ENCODE measurements around the gene PELI2.
A peak's percentile ranks its signal among the peaks of the same experiment; 100 is the strongest.

Gene PELI2, protein sequence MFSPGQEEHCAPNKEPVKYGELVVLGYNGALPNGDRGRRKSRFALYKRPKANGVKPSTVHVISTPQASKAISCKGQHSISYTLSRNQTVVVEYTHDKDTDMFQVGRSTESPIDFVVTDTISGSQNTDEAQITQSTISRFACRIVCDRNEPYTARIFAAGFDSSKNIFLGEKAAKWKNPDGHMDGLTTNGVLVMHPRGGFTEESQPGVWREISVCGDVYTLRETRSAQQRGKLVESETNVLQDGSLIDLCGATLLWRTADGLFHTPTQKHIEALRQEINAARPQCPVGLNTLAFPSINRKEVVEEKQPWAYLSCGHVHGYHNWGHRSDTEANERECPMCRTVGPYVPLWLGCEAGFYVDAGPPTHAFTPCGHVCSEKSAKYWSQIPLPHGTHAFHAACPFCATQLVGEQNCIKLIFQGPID

DNA sequence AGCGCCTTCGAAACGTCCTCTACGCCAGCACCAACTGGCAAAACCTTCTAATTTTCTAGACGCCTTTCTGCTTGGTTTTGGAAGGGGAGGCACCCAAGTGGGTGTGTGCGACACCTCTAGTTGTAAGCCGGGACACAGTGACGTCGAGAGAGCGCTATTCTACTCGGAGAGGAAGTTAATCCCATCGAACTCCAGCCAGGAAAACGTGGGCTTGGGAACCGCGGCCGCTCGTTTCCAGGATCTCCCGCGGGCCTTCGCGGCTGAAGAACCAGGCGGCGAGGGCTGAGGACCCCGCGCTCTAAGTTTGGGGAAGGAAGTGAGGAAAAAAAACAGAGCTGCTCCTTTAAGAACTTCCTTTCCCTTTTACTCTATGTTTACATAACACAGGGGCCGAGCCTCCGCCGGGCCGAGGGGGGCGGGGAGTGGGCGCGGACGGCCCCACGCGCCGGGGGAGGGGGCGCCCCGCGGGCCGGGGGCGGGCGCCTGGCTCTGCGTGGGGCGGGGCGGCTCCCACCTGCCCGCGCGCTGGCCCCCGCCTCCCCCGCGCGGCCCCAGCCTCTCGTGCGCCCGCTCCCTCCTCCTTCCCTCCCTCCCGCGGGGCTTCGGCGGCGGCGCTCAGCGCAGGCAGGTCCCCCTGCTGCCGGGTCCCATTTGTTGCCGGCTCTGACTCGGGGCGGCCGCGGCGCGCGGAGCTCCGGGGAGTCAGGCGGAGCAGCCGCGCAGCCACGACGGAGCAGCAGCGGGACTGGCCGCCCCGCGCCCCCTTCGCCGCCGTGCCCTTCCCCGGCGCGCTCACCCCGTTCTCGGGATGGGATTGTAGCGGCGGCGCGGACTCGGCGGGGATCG, at the start of gene PELI2:
TSS of gene PELI2 (plus strand) at position 647 of the 846 bp plus-strand sequence. CDS start 250 bp downstream, outside the sequence.
- H3K27ac ChIP-seq (ENCODE audit: low read depth, low read length) = peak within 1 kb of the TSS; percentile 81
- H3K27me3 ChIP-seq (ENCODE audit: control insufficient read depth in 1 of 2, insufficient read depth in 2 of 2, low read length in 2 of 2) = no peaks in the 10 kb centered on the region

GRCh38 chr14:56073799-56074198, 44.4 kb upstream of the PELI2 start:
- Histone ChIP-seq H3K9ac (ENCODE audit: low read length) (no peak overlapping the region), H3K36me3 (ENCODE audit: insufficient read depth, low read length) (no peaks in the 10 kb centered on the region), H3K9me3 (ENCODE audit: low read length) (no peaks in the 10 kb centered on the region), H3K4me1 (ENCODE audit: insufficient read depth, low read length) (peaks cover 11% of the 10 kb centered on the region), H3K4me3 (ENCODE audit: low read depth in 1 of 2, low read length in 2 of 2) (no peak overlapping the region), H3K27ac (ENCODE audit: low read depth, low read length) (no peak overlapping the region), H3K27me3 (ENCODE audit: control insufficient read depth in 1 of 2, insufficient read depth in 2 of 2, low read length in 2 of 2) (no peaks in the 10 kb centered on the region)

More for the DNA sequence above, at the start of gene PELI2:
- Histone ChIP-seq H3K4me3 (ENCODE audit: low read depth in 1 of 2, low read length in 2 of 2) (peak within 1 kb of the TSS; percentile 81 to 86), H3K4me1 (ENCODE audit: insufficient read depth, low read length) (peaks cover 33% of the 10 kb centered on the region), H3K36me3 (ENCODE audit: insufficient read depth, low read length) (no peaks in the 10 kb centered on the region), H3K9ac (ENCODE audit: low read length) (peak within 1 kb of the TSS; percentile 41), H3K9me3 (ENCODE audit: low read length) (no peaks in the 10 kb centered on the region)

- Histone ChIP-seq H3K4me3 (ENCODE audit: low read depth in 1 of 2, low read length in 2 of 2) (no peak overlapping the region), H3K36me3 (ENCODE audit: insufficient read depth, low read length) (no peaks in the 10 kb centered on the region), H3K9me3 (ENCODE audit: low read length) (no peaks in the 10 kb centered on the region), H3K27ac (ENCODE audit: low read depth, low read length) (no peak overlapping the region), H3K4me1 (ENCODE audit: insufficient read depth, low read length) (peaks cover 11% of the 10 kb centered on the region), H3K27me3 (ENCODE audit: control insufficient read depth in 1 of 2, insufficient read depth in 2 of 2, low read length in 2 of 2) (no peaks in the 10 kb centered on the region), H3K9ac (ENCODE audit: low read length) (no peak overlapping the region)
Observed at GRCh38 chr14:56075301-56075700, 42.9 kb upstream of the PELI2 start.

DNA sequence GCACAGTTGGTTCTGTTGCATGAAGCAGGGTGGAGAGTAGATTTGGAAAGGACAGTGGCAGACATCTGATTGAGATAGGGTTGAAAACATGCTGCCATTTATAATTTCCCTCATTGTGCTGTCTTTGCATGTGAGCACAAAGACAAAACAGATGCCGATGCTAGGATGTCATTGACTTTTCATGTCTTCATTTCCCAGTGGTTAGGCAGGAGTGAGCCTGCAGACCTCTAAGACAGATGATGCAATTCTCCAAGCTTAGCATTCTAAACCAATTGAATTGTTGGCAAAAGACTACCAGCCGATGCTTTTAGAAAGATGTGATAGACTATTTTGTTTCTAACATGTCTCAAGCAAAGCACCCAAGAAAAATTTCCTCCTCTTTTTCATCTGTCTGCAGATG, 37.1 kb upstream of the PELI2 start:
- H3K4me1 ChIP-seq (ENCODE audit: insufficient read depth, low read length) = peaks cover 4% of the 10 kb centered on the region
- H3K36me3 ChIP-seq (ENCODE audit: insufficient read depth, low read length) = no peaks in the 10 kb centered on the region
- no peak overlapping the region for H3K9ac ChIP-seq (ENCODE audit: low read length)
- no peaks in the 10 kb centered on the region for H3K9me3 ChIP-seq (ENCODE audit: low read length)
- H3K4me3 ChIP-seq (ENCODE audit: low read depth in 1 of 2, low read length in 2 of 2) = no peak overlapping the region
- H3K27ac ChIP-seq (ENCODE audit: low read depth, low read length) = no peak overlapping the region
- H3K27me3 ChIP-seq (ENCODE audit: control insufficient read depth in 1 of 2, insufficient read depth in 2 of 2, low read length in 2 of 2) = no peaks in the 10 kb centered on the region

DNA sequence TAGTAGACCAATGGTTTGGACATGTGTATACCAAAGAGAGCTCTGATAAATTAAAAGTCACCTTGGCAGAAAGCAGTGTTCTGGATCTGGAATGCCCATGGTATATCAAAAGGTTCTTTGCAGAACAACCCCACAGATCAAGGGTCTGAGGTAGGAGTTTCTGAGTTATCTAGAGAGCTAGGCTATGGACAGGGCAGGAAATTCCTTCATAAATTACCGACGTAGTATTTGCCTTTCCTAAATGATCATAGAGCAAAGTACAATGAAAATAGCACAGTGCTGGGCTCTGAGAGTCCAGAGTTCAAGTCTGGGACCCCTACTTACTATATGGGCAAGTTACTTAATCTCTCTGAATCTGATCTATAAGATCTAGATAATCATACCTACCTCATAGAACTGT, 35.3 kb upstream of the PELI2 start:
- H3K4me1 ChIP-seq (ENCODE audit: insufficient read depth, low read length) = peaks cover 8% of the 10 kb centered on the region
- H3K27me3 ChIP-seq (ENCODE audit: control insufficient read depth in 1 of 2, insufficient read depth in 2 of 2, low read length in 2 of 2) = no peaks in the 10 kb centered on the region
- H3K36me3 ChIP-seq (ENCODE audit: insufficient read depth, low read length) = no peaks in the 10 kb centered on the region
- no peak overlapping the region for H3K9ac ChIP-seq (ENCODE audit: low read length)
- no peaks in the 10 kb centered on the region for H3K9me3 ChIP-seq (ENCODE audit: low read length)
- no peak overlapping the region for H3K27ac ChIP-seq (ENCODE audit: low read depth, low read length)
- H3K4me3 ChIP-seq (ENCODE audit: low read depth in 1 of 2, low read length in 2 of 2) = no peak overlapping the region

GRCh38 chr14:56085471-56085870, 32.7 kb upstream of the PELI2 start:
- H3K27ac ChIP-seq (ENCODE audit: low read depth, low read length) = no peak overlapping the region
- no peaks in the 10 kb centered on the region for H3K27me3 ChIP-seq (ENCODE audit: control insufficient read depth in 1 of 2, insufficient read depth in 2 of 2, low read length in 2 of 2)
- no peaks in the 10 kb centered on the region for H3K9me3 ChIP-seq (ENCODE audit: low read length)
- peaks cover 20% of the 10 kb centered on the region for H3K4me1 ChIP-seq (ENCODE audit: insufficient read depth, low read length)
- no peak overlapping the region for H3K9ac ChIP-seq (ENCODE audit: low read length)
- H3K36me3 ChIP-seq (ENCODE audit: insufficient read depth, low read length) = no peaks in the 10 kb centered on the region
- H3K4me3 ChIP-seq (ENCODE audit: low read depth in 1 of 2, low read length in 2 of 2) = no peak overlapping the region

- no peaks in the 10 kb centered on the region for H3K36me3 ChIP-seq (ENCODE audit: insufficient read depth, low read length)
- H3K4me3 ChIP-seq (ENCODE audit: low read depth in 1 of 2, low read length in 2 of 2) = peak overlapping the region in 1 of 2 donors; percentile 22
- H3K9ac ChIP-seq (ENCODE audit: low read length) = no peak overlapping the region
- H3K27ac ChIP-seq (ENCODE audit: low read depth, low read length) = peak overlapping the region; percentile 38
- no peaks in the 10 kb centered on the region for H3K27me3 ChIP-seq (ENCODE audit: control insufficient read depth in 1 of 2, insufficient read depth in 2 of 2, low read length in 2 of 2)
- no peaks in the 10 kb centered on the region for H3K9me3 ChIP-seq (ENCODE audit: low read length)
- H3K4me1 ChIP-seq (ENCODE audit: insufficient read depth, low read length) = peaks cover 20% of the 10 kb centered on the region
Observed at GRCh38 chr14:56087671-56088471, 30.3 kb upstream of the PELI2 start.

DNA sequence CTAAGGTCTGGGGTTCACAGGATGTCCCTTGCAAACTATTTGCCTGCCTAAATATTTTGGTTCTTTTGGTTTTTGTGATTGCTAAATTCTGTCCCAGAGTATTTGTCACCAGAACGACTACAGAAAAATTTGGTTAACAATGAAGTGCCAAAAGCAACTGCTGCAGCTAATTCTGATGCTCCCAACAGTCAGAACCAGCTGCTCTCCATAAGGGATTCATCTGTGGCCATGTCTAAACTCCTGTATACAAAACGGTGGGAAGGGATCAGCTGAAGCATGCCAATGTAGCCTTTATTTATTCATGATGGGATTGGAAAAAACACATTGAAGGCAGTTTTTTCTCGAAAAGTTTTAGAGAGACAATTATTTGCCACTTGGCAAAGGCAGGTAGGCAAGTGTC, 29.3 kb upstream of the PELI2 start:
- peak overlapping the region; percentile 8 for H3K27ac ChIP-seq (ENCODE audit: low read depth, low read length)
- no peaks in the 10 kb centered on the region for H3K27me3 ChIP-seq (ENCODE audit: control insufficient read depth in 1 of 2, insufficient read depth in 2 of 2, low read length in 2 of 2)
- no peaks in the 10 kb centered on the region for H3K9me3 ChIP-seq (ENCODE audit: low read length)
- H3K4me1 ChIP-seq (ENCODE audit: insufficient read depth, low read length) = peaks cover 20% of the 10 kb centered on the region
- no peak overlapping the region for H3K4me3 ChIP-seq (ENCODE audit: low read depth in 1 of 2, low read length in 2 of 2)
- H3K36me3 ChIP-seq (ENCODE audit: insufficient read depth, low read length) = no peaks in the 10 kb centered on the region
- no peak overlapping the region for H3K9ac ChIP-seq (ENCODE audit: low read length)

DNA sequence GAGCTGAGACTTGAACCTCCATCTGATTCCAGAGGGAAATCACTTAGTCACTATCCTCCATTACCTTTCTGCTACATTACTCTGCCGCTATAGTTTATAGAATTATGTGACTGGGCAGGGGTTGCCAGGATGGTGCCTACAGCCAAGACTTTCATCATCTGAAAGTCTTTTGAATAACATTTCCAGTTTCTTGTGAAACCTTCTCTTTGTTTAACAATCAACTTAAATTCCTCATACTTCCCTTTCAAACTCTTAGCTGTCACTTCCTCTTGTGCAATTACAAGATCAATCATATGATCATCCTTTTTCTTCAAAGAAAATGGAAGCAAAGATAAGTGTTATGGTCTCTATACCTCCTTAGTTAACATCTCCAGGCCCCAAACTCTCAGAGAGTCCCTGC, 25.4 kb upstream of the PELI2 start:
- H3K4me3 ChIP-seq (ENCODE audit: low read depth in 1 of 2, low read length in 2 of 2) = no peak overlapping the region
- H3K36me3 ChIP-seq (ENCODE audit: insufficient read depth, low read length) = no peaks in the 10 kb centered on the region
- no peak overlapping the region for H3K9ac ChIP-seq (ENCODE audit: low read length)
- H3K27me3 ChIP-seq (ENCODE audit: control insufficient read depth in 1 of 2, insufficient read depth in 2 of 2, low read length in 2 of 2) = no peaks in the 10 kb centered on the region
- H3K9me3 ChIP-seq (ENCODE audit: low read length) = no peaks in the 10 kb centered on the region
- H3K27ac ChIP-seq (ENCODE audit: low read depth, low read length) = no peak overlapping the region
- H3K4me1 ChIP-seq (ENCODE audit: insufficient read depth, low read length) = peaks cover 12% of the 10 kb centered on the region

GRCh38 chr14:56094076-56094475, 24.1 kb upstream of the PELI2 start:
- Histone ChIP-seq H3K27me3 (ENCODE audit: control insufficient read depth in 1 of 2, insufficient read depth in 2 of 2, low read length in 2 of 2) (no peaks in the 10 kb centered on the region), H3K27ac (ENCODE audit: low read depth, low read length) (no peak overlapping the region), H3K4me3 (ENCODE audit: low read depth in 1 of 2, low read length in 2 of 2) (no peak overlapping the region)

GRCh38 chr14:56098021-56098420, 20.2 kb upstream of the PELI2 start:
- Histone ChIP-seq H3K27ac (ENCODE audit: low read depth, low read length) (no peak overlapping the region), H3K9ac (ENCODE audit: low read length) (no peak overlapping the region), H3K36me3 (ENCODE audit: insufficient read depth, low read length) (no peaks in the 10 kb centered on the region), H3K9me3 (ENCODE audit: low read length) (no peaks in the 10 kb centered on the region), H3K27me3 (ENCODE audit: control insufficient read depth in 1 of 2, insufficient read depth in 2 of 2, low read length in 2 of 2) (no peaks in the 10 kb centered on the region), H3K4me1 (ENCODE audit: insufficient read depth, low read length) (no peaks in the 10 kb centered on the region), H3K4me3 (ENCODE audit: low read depth in 1 of 2, low read length in 2 of 2) (no peak overlapping the region)

More at GRCh38 chr14:56094076-56094475, 24.1 kb upstream of the PELI2 start:
- no peak overlapping the region for H3K9ac ChIP-seq (ENCODE audit: low read length)
- no peaks in the 10 kb centered on the region for H3K9me3 ChIP-seq (ENCODE audit: low read length)
- no peaks in the 10 kb centered on the region for H3K36me3 ChIP-seq (ENCODE audit: insufficient read depth, low read length)
- no peaks in the 10 kb centered on the region for H3K4me1 ChIP-seq (ENCODE audit: insufficient read depth, low read length)
